ENCODE measurements around the gene LRRC4. TPM values are rescaled to one million over a fixed set of nuclear protein-coding genes. Genes with fewer than 3 reads are reported as not detected.

LRRC4 gene
- total and polyA plus RNA-seq, 4 donors, result 4.7 to 14.6 (median 6.9) TPM

DNA sequence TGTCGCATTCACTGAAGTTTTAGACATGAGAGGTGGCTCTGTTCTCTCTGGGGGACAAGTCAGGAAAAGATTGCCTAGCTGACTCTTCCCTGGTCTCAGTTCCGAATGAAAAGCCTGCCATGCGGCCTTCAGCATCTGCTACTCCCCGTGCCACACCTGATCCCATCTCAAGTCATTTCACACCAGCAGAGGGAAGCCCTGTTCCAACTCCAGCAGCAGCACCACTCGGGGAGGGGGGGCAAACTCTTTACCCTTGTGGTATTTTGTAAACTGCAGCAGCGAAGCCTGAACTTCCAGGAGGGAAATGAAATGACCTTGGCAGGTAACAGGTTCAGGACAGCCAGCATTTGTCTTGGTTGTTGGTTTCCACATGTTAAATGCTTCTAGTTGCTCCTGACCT lies 13.8 kb downstream of the LRRC4 start:
- Histone ChIP-seq H3K9ac (ENCODE audit: insufficient read depth in 1 of 2, low read length in 2 of 2) (no peak overlapping the region), H3K27ac (ENCODE audit: low read depth in 1 of 2, low read length in 1 of 2) (peak overlapping the region in 1 of 2 donors; percentile 44), H3K36me3 (ENCODE audit: control insufficient read depth in 4 of 4, insufficient read depth in 4 of 4, low read length in 4 of 4) (peaks cover 2 to 8% (median 4%) of the 10 kb centered on the region in 4 donors), H3K9me3 (ENCODE audit: control insufficient read depth in 4 of 4, insufficient read depth in 3 of 4, low read length in 3 of 4) (no peaks in the 10 kb centered on the region), H3K27me3 (ENCODE audit: control insufficient read depth in 3 of 3, insufficient read depth in 3 of 3, low read length in 2 of 3) (no peaks in the 10 kb centered on the region), H3K4me1 (ENCODE audit: control insufficient read depth in 5 of 5, insufficient read depth in 5 of 5, low read length in 5 of 5) (peaks cover 0 to 29% (median 23%) of the 10 kb centered on the region in 5 donors), H3K4me3 (no peak overlapping the region)
- no peak for ATAC-seq (ENCODE audit: insufficient read depth, low FRiP score)
- WGBS, 2 donors, result 67 to 71% methylated on average over 6 of the region's 6 CpGs
- TF ChIP-seq, protein P1, sequence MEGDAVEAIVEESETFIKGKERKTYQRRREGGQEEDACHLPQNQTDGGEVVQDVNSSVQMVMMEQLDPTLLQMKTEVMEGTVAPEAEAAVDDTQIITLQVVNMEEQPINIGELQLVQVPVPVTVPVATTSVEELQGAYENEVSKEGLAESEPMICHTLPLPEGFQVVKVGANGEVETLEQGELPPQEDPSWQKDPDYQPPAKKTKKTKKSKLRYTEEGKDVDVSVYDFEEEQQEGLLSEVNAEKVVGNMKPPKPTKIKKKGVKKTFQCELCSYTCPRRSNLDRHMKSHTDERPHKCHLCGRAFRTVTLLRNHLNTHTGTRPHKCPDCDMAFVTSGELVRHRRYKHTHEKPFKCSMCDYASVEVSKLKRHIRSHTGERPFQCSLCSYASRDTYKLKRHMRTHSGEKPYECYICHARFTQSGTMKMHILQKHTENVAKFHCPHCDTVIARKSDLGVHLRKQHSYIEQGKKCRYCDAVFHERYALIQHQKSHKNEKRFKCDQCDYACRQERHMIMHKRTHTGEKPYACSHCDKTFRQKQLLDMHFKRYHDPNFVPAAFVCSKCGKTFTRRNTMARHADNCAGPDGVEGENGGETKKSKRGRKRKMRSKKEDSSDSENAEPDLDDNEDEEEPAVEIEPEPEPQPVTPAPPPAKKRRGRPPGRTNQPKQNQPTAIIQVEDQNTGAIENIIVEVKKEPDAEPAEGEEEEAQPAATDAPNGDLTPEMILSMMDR (IDR thresholded peaks at IDR 0.05; ENCODE audit: control extremely low read depth, extremely low read depth), result no peak
- peak in 1 of 3 donors; percentile 41 for DNase-seq

DNA sequence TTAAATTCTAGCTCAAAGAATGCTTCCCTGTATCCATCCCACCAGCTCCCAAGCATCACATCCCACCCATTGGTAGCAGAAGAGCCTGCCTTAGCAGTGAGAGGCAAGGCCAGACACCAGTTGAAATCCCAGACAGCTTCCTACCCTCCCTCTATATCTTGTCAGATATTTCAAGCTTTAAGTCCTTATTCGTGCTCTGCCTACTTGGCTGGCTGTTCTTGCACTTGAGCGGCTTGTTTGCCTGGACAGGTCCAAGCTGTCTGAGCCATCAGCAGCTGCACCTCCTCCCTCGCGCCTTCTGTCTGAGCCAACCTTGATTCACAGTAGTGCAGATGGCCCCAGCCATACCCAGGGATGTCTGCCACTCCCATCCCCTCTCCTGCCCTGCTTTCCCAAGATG lies 16.4 kb downstream of the LRRC4 start:
- H3K36me3 ChIP-seq (ENCODE audit: control insufficient read depth in 4 of 4, insufficient read depth in 4 of 4, low read length in 4 of 4), result peaks cover 0 to 6% (median 1%) of the 10 kb centered on the region in 4 donors
- H3K27ac ChIP-seq (ENCODE audit: low read depth in 1 of 2, low read length in 1 of 2), result no peak overlapping the region
- H3K27me3 ChIP-seq (ENCODE audit: control insufficient read depth in 3 of 3, insufficient read depth in 3 of 3, low read length in 2 of 3), result no peaks in the 10 kb centered on the region
- H3K9ac ChIP-seq (ENCODE audit: insufficient read depth in 1 of 2, low read length in 2 of 2), result no peak overlapping the region
- DNase-seq (peak; percentile 62 to 73 (median 63)), ATAC-seq (ENCODE audit: insufficient read depth, low FRiP score) (no peak)
- TF ChIP-seq, protein P1 (IDR thresholded peaks at IDR 0.05; ENCODE audit: control extremely low read depth, extremely low read depth), result no peak
- H3K4me1 ChIP-seq (ENCODE audit: control insufficient read depth in 5 of 5, insufficient read depth in 5 of 5, low read length in 5 of 5), result peaks cover 7 to 38% (median 27%) of the 10 kb centered on the region in 5 donors
- H3K4me3 ChIP-seq, result no peak overlapping the region
- WGBS, 2 donors, result 82 to 90% methylated on average over 4 of the region's 4 CpGs
- no peaks in the 10 kb centered on the region for H3K9me3 ChIP-seq (ENCODE audit: control insufficient read depth in 4 of 4, insufficient read depth in 3 of 4, low read length in 3 of 4)

DNA sequence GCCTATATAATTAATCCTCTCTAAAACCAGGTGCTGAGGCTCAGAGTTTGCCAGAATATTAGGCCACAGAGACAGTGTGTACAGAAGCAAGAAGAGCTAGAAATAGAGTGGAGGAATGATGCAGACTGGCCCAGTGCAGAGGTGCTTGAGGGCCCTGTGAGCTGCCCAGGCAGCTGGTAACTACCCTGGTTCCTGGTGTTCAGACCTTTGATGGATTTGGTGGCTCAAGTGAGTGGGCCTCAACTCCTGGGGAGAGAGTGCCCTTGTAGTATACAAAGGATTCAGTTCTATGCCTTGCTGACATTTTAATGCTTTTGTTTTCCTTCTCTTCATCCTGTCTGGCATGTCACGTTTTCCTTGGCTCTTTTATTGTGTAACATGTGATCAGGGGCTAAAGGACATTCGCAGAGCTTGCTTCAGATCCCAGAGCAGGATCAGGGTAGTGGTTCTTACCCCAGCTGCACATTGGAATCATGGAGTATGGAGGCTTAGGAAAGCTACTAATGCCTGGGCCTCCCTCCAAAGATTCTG lies 20.0 kb downstream of the LRRC4 start:
- peaks cover 15 to 37% (median 23%) of the 10 kb centered on the region in 5 donors for H3K4me1 ChIP-seq (ENCODE audit: control insufficient read depth in 5 of 5, insufficient read depth in 5 of 5, low read length in 5 of 5)
- peaks cover 0 to 8% (median 1%) of the 10 kb centered on the region in 4 donors for H3K36me3 ChIP-seq (ENCODE audit: control insufficient read depth in 4 of 4, insufficient read depth in 4 of 4, low read length in 4 of 4)
- 48 to 73% methylated on average over 2 of the region's 2 CpGs for WGBS, 2 donors
- peak in 2 of 3 donors; percentile 59 to 67 for DNase-seq
- no peak for ATAC-seq (ENCODE audit: insufficient read depth, low FRiP score)
- H3K27ac ChIP-seq (ENCODE audit: low read depth in 1 of 2, low read length in 1 of 2), result no peak overlapping the region
- H3K4me3 ChIP-seq, result no peak overlapping the region
- TF ChIP-seq, protein P1 (IDR thresholded peaks at IDR 0.05; ENCODE audit: control extremely low read depth, extremely low read depth), result no peak
- no peaks in the 10 kb centered on the region for H3K9me3 ChIP-seq (ENCODE audit: control insufficient read depth in 4 of 4, insufficient read depth in 3 of 4, low read length in 3 of 4)
- no peaks in the 10 kb centered on the region for H3K27me3 ChIP-seq (ENCODE audit: control insufficient read depth in 3 of 3, insufficient read depth in 3 of 3, low read length in 2 of 3)
- no peak overlapping the region for H3K9ac ChIP-seq (ENCODE audit: insufficient read depth in 1 of 2, low read length in 2 of 2)
